TTC549 (cell line): Measurements from ENCODE around the gene TIMP3.

Experiments
- FAIRE-seq: peaks from 2 replicates; lab custom pipeline; 2012; peaks lifted over from hg19 to GRCh38; lab: Jason Lieb, UNC

Gene TIMP3

GRCh38 chr22:32786027-32786418 lies 15.5 kb upstream of the TIMP3 start:
- FAIRE-seq, result no peak

GRCh38 chr22:32788904-32789624 lies 12.4 kb upstream of the TIMP3 start:
- FAIRE-seq, result no peak

- FAIRE-seq, result no peak
Observed at GRCh38 chr22:32789797-32790620, 11.5 kb upstream of the TIMP3 start.

- no peak for FAIRE-seq
Observed at GRCh38 chr22:32791056-32791455, 10.4 kb upstream of the TIMP3 start.

- no peak for FAIRE-seq
Observed at GRCh38 chr22:32791485-32791884, 10.0 kb upstream of the TIMP3 start.

GRCh38 chr22:32793589-32793988 lies 7.9 kb upstream of the TIMP3 start:
- no peak for FAIRE-seq

- FAIRE-seq, result no peak
Observed at GRCh38 chr22:32794449-32795213, 6.9 kb upstream of the TIMP3 start.

- FAIRE-seq, result no peak
Observed at GRCh38 chr22:32795214-32795596, 6.3 kb upstream of the TIMP3 start.

GRCh38 chr22:32796865-32797573 lies 4.5 kb upstream of the TIMP3 start:
- FAIRE-seq, result no peak

GRCh38 chr22:32799496-32799895 lies 2.0 kb upstream of the TIMP3 start:
- FAIRE-seq, result no peak

- no peak for FAIRE-seq
Observed at GRCh38 chr22:32800158-32800882, 1.2 kb upstream of the TIMP3 start.

GRCh38 chr22:32800994-32801536 lies 440 bp upstream of the TIMP3 start:
- FAIRE-seq, result no peak

GRCh38 chr22:32802237-32802765 lies 796 bp downstream of the TIMP3 start:
- no peak for FAIRE-seq

GRCh38 chr22:32803020-32803737 lies 1.7 kb downstream of the TIMP3 start:
- FAIRE-seq, result no peak

- FAIRE-seq, result no peak
Observed at GRCh38 chr22:32803738-32804435, 2.4 kb downstream of the TIMP3 start.

GRCh38 chr22:32804531-32805360 lies 3.2 kb downstream of the TIMP3 start:
- no peak for FAIRE-seq

- no peak for FAIRE-seq
Observed at GRCh38 chr22:32805361-32805881, 3.9 kb downstream of the TIMP3 start.

GRCh38 chr22:32806296-32806695 lies 4.8 kb downstream of the TIMP3 start:
- no peak for FAIRE-seq

- FAIRE-seq, result no peak
Observed at GRCh38 chr22:32808038-32808445, 6.5 kb downstream of the TIMP3 start.
